ENCODE results near the gene RMDN3. TPM values are rescaled to one million over a fixed set of nuclear protein-coding genes. Genes with fewer than 3 reads are reported as not detected.
A peak's percentile ranks its signal among the peaks of the same experiment; 100 is the strongest.

RMDN3 gene
- total and polyA plus RNA-seq, 9 of the 15 experiments (the other 6 are each of a cell fraction or from before 2014, with no cell fraction given) = 8.1 to 38.2 (median 25.9) TPM

DNA sequence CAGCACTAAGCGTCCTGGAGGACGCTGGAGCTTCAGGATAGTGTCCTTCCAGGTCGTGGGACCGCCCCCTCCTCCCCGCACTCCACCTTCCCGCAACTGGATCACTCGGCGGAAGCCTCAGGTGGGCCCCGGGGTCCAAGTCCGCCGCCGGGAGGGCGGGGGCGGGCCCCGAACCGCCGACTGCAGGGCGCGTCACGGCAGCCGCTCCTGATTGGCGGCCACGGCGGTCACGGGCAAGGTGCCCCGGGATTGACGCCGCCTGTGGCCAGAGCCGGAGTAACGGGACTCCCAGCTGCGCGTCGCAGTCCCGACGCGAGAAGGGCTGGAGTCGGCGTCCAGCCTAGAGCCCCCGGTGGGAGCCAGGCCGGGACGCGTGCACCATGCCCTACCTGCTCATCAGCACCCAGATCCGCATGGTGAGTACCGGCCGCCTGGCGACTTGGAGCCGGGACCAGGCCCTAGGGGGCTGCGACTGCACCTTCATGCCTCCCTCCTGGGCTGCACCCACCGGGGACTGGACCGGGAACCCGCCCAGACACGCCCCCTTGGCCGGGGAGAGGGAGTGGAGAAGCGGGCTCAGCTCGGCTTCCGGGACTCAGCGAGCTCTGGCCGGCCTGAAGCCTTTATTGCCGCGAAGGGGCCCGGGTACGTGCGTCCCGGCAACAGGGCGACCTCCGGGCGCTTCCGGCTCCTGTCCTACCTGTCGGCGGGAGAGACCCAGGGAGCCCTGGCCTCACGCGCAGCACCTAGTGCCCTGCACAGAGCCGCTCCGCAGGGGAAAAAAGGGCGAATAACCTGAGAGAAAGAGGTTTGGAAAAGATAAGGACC, 9.0 kb upstream of the RMDN3 start, which contains the start of gene GCHFR (continued):
- TF ChIP-seq NFIX (CRISPR knock-in tag; IDR thresholded peaks at IDR 0.05; ENCODE audit: low read depth) (no peak), ZKSCAN1 (IDR thresholded peaks at IDR 0.05; ENCODE audit: low read depth, low read length) (no peak), CBX2 (IDR thresholded peaks at IDR 0.05; ENCODE audit: insufficient read depth, low read length, poor library complexity, severe bottlenecking) (no peak), NFE2L1 (tag; IDR thresholded peaks at IDR 0.05; ENCODE audit: borderline replicate concordance, low read depth) (no peak), HMGXB4 (CRISPR knock-in tag; IDR thresholded peaks at IDR 0.05) (no peak), THRAP3 (IDR thresholded peaks at IDR 0.05; ENCODE audit: borderline replicate concordance) (no peak), SMC3 (conservative IDR thresholded peaks at IDR 0.05; ENCODE audit: insufficient read depth, low read depth, low read length) (no peak), SRSF7 (optimal IDR thresholded peaks at IDR 0.05; ENCODE audit: low read depth, low read length) (no peak), SAFB2 (IDR thresholded peaks at IDR 0.05; ENCODE audit: borderline replicate concordance, low read depth, low read length, severe bottlenecking) (no peak), SMARCA4 (IDR thresholded peaks at IDR 0.05) (no peak), SMARCC2 (IDR thresholded peaks at IDR 0.05; ENCODE audit: low read depth) (no peak), ZNF586 (CRISPR knock-in tag; conservative IDR thresholded peaks at IDR 0.05) (no peak), NR4A1 (CRISPR knock-in tag; IDR thresholded peaks at IDR 0.05) (no peak), NR4A1 (tag; IDR thresholded peaks at IDR 0.05) (0 out of 2 replicates have a peak, but pooled peaks have one; percentile 35), PHB (CRISPR knock-in tag; IDR thresholded peaks at IDR 0.05) (no peak), POLR3G (IDR thresholded peaks at IDR 0.05; ENCODE audit: extremely low read depth, insufficient read length, insufficient replicate concordance) (no peak), ZNF551 (CRISPR knock-in tag; IDR thresholded peaks at IDR 0.05) (no peak)
- TF ChIP-seq, protein P1, sequence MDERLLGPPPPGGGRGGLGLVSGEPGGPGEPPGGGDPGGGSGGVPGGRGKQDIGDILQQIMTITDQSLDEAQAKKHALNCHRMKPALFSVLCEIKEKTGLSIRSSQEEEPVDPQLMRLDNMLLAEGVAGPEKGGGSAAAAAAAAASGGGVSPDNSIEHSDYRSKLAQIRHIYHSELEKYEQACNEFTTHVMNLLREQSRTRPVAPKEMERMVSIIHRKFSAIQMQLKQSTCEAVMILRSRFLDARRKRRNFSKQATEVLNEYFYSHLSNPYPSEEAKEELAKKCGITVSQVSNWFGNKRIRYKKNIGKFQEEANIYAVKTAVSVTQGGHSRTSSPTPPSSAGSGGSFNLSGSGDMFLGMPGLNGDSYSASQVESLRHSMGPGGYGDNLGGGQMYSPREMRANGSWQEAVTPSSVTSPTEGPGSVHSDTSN (CRISPR knock-in tag; IDR thresholded peaks at IDR 0.05; ENCODE audit: low read depth) = peak; percentile 62
- TF ChIP-seq, protein P1 (tag; conservative IDR thresholded peaks at IDR 0.05; ENCODE audit: low read depth) = no peak
- TF ChIP-seq, protein P2, sequence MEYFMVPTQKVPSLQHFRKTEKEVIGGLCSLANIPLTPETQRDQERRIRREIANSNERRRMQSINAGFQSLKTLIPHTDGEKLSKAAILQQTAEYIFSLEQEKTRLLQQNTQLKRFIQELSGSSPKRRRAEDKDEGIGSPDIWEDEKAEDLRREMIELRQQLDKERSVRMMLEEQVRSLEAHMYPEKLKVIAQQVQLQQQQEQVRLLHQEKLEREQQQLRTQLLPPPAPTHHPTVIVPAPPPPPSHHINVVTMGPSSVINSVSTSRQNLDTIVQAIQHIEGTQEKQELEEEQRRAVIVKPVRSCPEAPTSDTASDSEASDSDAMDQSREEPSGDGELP (CRISPR knock-in tag; IDR thresholded peaks at IDR 0.05; ENCODE audit: borderline replicate concordance) = peak; percentile 90
- TF ChIP-seq, protein P3, sequence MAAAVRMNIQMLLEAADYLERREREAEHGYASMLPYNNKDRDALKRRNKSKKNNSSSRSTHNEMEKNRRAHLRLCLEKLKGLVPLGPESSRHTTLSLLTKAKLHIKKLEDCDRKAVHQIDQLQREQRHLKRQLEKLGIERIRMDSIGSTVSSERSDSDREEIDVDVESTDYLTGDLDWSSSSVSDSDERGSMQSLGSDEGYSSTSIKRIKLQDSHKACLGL (CRISPR knock-in tag; IDR thresholded peaks at IDR 0.05; ENCODE audit: borderline replicate concordance, poor library complexity, severe bottlenecking) = no peak

Measured in K562 (cell line).